Mesodermal cell (in vitro differentiated cells): Measurements from ENCODE around the gene PTPA.

Experiments used
- H3K27ac ChIP-seq: 2 replicates; pipeline ENCODE4 v1.7.0; 2013; ENCODE audit warnings: mild to moderate bottlenecking, low read depth, low read length, moderate library complexity; ENCODE audit not compliant: severe bottlenecking
- H3K36me3 ChIP-seq: 2 replicates; pipeline ENCODE4 v1.7.1; 2013; ENCODE audit warnings: mild to moderate bottlenecking, low read length, moderate library complexity; ENCODE audit not compliant: control insufficient read depth, insufficient read depth
- H3K4me1 ChIP-seq: one replicate; pipeline ENCODE4 v1.7.1; 2013; ENCODE audit warnings: mild to moderate bottlenecking, low read length; ENCODE audit not compliant: insufficient read depth, control insufficient read depth, poor library complexity, severe bottlenecking
- H3K4me3 ChIP-seq: 2 replicates; pipeline ENCODE4 v1.7.0; 2013; ENCODE audit warnings: low read length, control low read depth, mild to moderate bottlenecking; ENCODE audit not compliant: insufficient read depth, poor library complexity, severe bottlenecking; ENCODE audit errors: extremely low read depth
- H3K9me3 ChIP-seq: 2 replicates; pipeline ENCODE4 v1.7.1; 2013; ENCODE audit warnings: mild to moderate bottlenecking, low read length, moderate library complexity; ENCODE audit not compliant: control insufficient read depth
- WGBS, 2 experiments: methylation state at CpG; one replicate each; pipeline ENCODE4 v1.1.5; 2013; ENCODE audit warnings: missing lambda C conversion rate in 2 of 2; ENCODE audit not compliant: insufficient coverage in 2 of 2; 5-methylcytosine and 5-hydroxymethylcytosine counted together

PTPA gene

DNA sequence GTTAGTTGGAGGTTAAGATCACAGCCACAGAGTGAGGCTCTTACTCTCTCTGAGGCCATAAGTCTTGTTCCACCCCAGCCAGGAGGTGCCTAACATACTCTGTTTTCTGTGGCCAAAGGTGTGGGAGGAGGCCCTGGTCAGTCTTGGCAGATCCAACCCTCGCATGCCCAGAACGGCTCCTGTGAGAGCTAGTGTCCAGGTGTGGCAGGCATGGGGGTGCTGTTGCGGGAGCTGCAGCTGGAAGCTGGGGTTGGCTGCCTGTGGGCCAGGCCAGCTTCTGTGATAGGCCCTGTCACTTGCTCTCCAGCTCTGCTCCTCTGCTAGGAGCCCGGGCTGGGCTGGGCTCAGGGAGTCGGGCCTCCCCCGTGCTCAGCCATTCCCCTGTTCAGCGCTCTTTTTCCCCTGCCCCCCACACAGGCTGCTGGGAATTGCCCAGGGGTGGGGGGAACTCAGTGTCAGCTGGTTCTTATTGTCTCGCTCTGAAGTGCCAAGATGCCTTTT lies 35.3 kb downstream of the PTPA start:
- Histone ChIP-seq H3K27ac (peak overlapping the region; percentile 98), H3K4me3 (no peak overlapping the region), H3K36me3 (peaks cover 36% of the 10 kb centered on the region), H3K4me1 (peaks cover 65% of the 10 kb centered on the region), H3K9me3 (no peaks in the 10 kb centered on the region)
- 83 to 87% methylated on average over 4 to 6 of the region's 8 CpGs for WGBS, 2 experiments

DNA sequence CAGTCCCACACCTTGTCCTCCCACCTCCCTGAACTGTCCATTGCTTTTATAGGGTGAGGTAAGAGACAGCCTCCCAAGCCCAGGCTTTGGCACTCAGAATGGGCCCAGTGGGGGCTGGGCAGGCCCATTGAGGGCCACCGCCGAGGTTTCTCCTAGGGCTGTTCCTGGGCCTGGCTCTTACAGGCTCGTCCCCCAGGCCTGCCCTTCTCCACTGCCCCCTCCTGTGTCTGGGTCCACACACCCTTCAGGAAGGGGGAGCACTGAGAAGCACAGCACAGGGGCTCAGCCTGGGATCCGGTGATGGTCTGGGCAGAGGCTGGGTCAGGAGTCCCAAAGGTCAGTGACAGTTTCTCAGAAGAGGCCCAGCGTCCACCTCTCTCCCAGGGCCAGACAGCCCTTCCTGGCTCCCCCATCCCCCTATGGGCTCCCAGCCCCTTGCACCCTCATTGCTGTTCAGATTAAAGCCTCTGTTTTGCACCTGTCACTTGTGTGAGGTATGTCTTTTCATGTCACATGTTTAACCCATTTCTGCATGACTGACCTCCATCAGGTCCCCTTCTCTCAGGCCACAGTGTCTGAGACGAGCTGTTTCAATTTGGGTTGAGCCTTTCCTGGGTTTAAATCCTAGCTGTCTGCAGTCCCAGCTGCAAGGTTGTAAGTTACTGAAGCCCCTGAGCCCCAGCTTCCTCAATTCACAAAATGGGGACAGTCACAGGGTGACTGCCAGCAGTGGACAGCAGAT lies 37.4 kb downstream of the PTPA start:
- Histone ChIP-seq H3K27ac (no peak overlapping the region), H3K4me1 (peaks cover 45% of the 10 kb centered on the region), H3K36me3 (peaks cover 39% of the 10 kb centered on the region), H3K4me3 (no peak overlapping the region), H3K9me3 (no peaks in the 10 kb centered on the region)
- 94 to 98% methylated on average over 4 to 5 of the region's 6 CpGs for WGBS, 2 experiments

GRCh38 chr9:129149442-129149841 lies 38.2 kb downstream of the PTPA start:
- H3K27ac ChIP-seq = no peak overlapping the region
- 91 to 92% methylated on average over 5 to 6 of the region's 6 CpGs for WGBS, 2 experiments
- peaks cover 37% of the 10 kb centered on the region for H3K4me1 ChIP-seq
- peaks cover 46% of the 10 kb centered on the region for H3K36me3 ChIP-seq
- no peaks in the 10 kb centered on the region for H3K9me3 ChIP-seq
- H3K4me3 ChIP-seq = no peak overlapping the region

GRCh38 chr9:129150122-129150521 lies 38.9 kb downstream of the PTPA start:
- Histone ChIP-seq H3K4me3 (no peak overlapping the region), H3K36me3 (peaks cover 52% of the 10 kb centered on the region), H3K4me1 (peaks cover 30% of the 10 kb centered on the region), H3K9me3 (no peaks in the 10 kb centered on the region), H3K27ac (no peak overlapping the region)
- 91 to 97% methylated on average over 4 to 10 of the region's 10 CpGs for WGBS, 2 experiments

- 90 to 91% methylated on average over 15 to 16 of the region's 18 CpGs for WGBS, 2 experiments
- H3K36me3 ChIP-seq = peaks cover 58% of the 10 kb centered on the region
- no peak overlapping the region for H3K27ac ChIP-seq
- H3K4me3 ChIP-seq = no peak overlapping the region
- no peaks in the 10 kb centered on the region for H3K9me3 ChIP-seq
- peaks cover 24% of the 10 kb centered on the region for H3K4me1 ChIP-seq
Observed at GRCh38 chr9:129150672-129151211, 39.5 kb downstream of the PTPA start.

DNA sequence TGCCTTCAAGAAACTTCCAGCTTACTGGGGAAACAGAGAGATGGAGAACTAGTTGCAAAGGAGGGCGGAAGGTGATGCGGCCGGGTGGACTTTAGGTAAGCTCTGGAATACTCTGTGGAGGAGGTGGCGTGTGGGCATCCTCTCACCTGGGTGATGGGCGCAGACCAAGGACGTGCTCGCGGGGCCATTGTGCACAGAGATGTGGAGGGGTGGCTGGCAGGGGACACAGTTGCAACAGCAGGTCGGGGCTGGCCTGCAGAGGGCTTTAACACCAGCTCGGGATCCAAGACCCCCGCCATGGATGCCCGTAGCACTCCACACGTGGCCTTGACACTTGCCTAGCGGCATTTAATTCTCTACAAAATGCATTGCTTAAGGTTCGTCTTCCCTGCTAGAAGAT lies 40.3 kb downstream of the PTPA start:
- H3K36me3 ChIP-seq = peaks cover 64% of the 10 kb centered on the region
- H3K9me3 ChIP-seq = no peaks in the 10 kb centered on the region
- no peak overlapping the region for H3K4me3 ChIP-seq
- peaks cover 17% of the 10 kb centered on the region for H3K4me1 ChIP-seq
- WGBS, 2 experiments = 94% methylated on average over 12 to 15 of the region's 15 CpGs
- H3K27ac ChIP-seq = no peak overlapping the region

- Histone ChIP-seq H3K4me1 (no peaks in the 10 kb centered on the region), H3K36me3 (peaks cover 51% of the 10 kb centered on the region), H3K27ac (no peak overlapping the region), H3K9me3 (no peaks in the 10 kb centered on the region), H3K4me3 (no peak overlapping the region)
- 96 to 97% methylated on average over 15 of the region's 16 CpGs for WGBS, 2 experiments
Observed at GRCh38 chr9:129154866-129155477, 43.8 kb downstream of the PTPA start.

DNA sequence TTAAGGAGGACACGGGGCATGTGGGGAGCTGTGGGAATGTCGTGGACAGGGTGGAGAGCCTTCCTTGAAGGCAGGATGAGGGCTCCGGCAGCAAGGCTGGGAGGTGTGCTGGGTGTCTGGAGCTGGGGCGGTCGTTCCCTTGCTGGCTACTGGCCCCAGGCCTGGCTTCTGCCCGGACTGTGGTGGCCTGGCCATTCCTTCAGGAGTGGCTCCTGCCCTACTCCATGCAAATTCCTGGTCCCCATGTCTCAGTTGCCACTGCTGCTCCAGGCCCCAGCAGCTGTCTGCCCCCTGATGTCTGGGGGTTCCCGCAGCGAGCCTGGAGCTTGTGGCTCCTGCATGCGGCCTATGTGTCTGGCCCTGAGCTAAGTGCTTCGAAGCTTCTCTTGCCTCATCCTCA lies 44.9 kb downstream of the PTPA start:
- Histone ChIP-seq H3K36me3 (peaks cover 48% of the 10 kb centered on the region), H3K27ac (peak overlapping the region; percentile 2), H3K4me3 (no peak overlapping the region), H3K4me1 (no peaks in the 10 kb centered on the region), H3K9me3 (no peaks in the 10 kb centered on the region)
- WGBS, 2 experiments = 95 to 96% methylated on average over 9 to 10 of the region's 10 CpGs

DNA sequence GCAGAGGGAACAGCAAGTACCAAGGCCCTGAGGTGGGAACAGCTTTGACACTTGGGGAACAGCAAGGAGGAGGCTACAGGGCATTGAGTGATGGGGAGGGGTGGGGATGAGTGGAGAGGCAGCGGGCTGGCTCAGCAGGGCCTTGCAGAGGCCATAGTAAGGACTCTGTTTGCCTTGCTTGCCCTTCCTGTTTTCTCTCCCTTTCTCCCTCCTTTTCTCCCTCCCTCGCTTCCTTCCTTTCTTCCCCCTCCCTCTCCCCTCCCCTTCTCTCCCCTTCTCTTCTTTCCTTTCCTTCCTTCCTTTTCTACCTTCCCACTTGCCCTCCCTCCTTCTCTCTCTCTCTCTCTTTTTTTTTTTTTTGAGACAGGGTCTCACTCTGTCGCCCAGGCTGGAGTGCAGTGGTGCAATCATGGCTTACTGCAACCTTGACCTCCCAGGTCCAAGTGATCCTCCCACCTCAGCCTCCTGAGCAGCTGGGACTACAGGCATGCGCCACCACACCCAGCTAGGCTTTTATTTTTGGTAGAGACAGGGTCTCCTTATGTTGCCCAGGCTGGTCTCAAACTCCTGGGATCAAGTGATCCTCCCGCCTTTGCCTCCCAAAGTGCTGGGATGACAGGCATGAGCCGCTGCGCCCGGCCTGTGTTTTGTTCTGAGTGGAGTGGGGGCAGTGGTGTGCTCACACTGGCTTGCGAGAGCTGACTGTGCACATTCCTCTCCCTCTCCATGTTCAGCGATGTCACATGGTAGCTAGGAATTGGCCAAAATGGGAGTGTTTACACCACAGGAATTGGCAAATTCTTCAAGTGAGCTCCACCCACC lies 49.7 kb downstream of the PTPA start:
- Histone ChIP-seq H3K4me1 (peaks cover 15% of the 10 kb centered on the region), H3K27ac (no peak overlapping the region), H3K36me3 (peaks cover 11% of the 10 kb centered on the region), H3K9me3 (no peaks in the 10 kb centered on the region), H3K4me3 (no peak overlapping the region)
- WGBS, 2 experiments = 98 to 100% methylated on average over 3 of the region's 10 CpGs

DNA sequence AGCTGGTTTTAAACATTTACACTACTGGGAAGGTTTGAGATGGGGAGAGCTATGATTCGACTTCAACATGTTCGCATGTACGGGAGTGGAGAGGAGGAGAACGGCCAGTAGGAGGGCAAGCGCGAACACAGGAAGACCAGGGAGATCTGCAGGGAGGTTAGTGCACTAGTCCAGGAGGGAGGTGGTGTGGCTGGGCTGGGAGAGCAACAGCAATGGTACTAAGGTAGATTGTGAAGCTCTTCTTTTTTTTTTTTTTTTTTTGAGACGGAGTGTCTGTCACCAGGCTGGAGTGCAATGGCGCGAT lies 50.3 kb downstream of the PTPA start:
- peaks cover 16% of the 10 kb centered on the region for H3K4me1 ChIP-seq
- H3K9me3 ChIP-seq = no peaks in the 10 kb centered on the region
- no peak overlapping the region for H3K4me3 ChIP-seq
- H3K36me3 ChIP-seq = peaks cover 5% of the 10 kb centered on the region
- 95 to 96% methylated on average over 8 to 9 of the region's 9 CpGs for WGBS, 2 experiments
- H3K27ac ChIP-seq = no peak overlapping the region
